DMS53 treated with DMSO at 0.1 percent for 48 hours (cell line): ENCODE data around the gene SMDT1.
"Not testable (repeated sequence)": the region's sequence is repeated elsewhere in the genome, so short reads cannot be mapped to it uniquely, and the experiment has no call there.

Experiments
- DNase-seq: peaks from one replicate; lab custom pipeline; 2025; ENCODE audit not compliant: unreplicated experiment; lab: John Stamatoyannopoulos, UW

The SMDT1 gene

GRCh38 chr22:42070517-42071422 lies 8.7 kb upstream of the SMDT1 start, which contains the start of gene NAGA:
Gene NAGA (minus strand): TSS chr22:42070812. CDS start chr22:42070297, 515 bp downstream.
- peak; percentile 81 for DNase-seq

DNA sequence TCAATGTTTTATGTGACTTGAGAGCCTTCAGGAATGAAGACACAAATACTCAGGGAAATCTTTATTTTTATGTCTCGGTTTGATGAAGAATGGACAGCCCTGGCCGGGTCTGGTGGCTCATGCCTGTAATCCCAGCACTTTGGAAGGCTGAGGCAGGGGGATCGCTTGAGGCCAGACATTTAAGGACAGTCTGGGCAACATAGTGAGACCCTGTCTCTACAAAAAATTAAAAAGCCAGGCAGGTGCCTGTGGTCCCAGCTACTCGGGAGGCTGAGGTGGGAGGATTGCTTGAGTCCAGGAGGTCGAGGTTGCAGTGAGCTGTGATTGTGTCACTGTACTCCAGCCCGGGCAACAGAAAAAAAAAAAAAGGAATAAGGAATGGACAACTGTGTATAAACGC lies 8.0 kb upstream of the SMDT1 start:
- not testable (repeated sequence) for DNase-seq

DNA sequence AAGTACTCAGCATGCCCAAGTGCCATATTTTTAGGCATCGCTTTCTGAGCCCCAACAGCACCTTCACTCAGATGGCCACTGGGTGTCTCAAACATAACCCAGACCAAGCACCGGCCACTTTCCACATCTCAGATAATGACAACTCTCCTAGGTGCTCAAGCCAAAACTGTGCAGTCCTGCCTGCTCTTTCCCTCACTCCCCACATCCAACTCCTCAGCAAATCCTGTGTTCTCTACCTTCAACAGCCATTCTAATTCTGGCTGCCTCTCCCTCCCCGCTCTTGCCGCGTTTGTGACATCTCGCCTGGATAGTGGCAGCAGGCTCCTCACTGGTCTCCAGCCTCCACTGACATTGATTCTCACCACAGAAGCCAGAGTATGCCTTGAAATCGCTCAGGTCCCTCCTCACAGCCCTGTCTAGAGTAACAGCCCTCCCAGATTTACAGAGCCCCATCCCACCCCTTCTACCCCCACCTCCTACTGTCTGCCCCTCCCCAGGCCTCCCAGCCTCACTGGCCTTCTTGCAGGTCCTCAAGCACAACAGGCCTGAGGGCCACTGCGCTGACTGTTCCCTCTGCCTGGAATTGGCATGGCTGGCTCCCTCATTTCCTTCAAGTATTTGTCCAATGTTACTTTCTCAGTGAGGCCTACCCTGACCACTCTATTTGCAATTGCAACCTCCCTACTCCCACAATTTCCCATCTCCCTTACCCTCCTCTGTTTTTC lies 6.7 kb upstream of the SMDT1 start:
- no peak for DNase-seq

- no peak for DNase-seq
Observed at GRCh38 chr22:42073621-42074041, 5.9 kb upstream of the SMDT1 start.

DNA sequence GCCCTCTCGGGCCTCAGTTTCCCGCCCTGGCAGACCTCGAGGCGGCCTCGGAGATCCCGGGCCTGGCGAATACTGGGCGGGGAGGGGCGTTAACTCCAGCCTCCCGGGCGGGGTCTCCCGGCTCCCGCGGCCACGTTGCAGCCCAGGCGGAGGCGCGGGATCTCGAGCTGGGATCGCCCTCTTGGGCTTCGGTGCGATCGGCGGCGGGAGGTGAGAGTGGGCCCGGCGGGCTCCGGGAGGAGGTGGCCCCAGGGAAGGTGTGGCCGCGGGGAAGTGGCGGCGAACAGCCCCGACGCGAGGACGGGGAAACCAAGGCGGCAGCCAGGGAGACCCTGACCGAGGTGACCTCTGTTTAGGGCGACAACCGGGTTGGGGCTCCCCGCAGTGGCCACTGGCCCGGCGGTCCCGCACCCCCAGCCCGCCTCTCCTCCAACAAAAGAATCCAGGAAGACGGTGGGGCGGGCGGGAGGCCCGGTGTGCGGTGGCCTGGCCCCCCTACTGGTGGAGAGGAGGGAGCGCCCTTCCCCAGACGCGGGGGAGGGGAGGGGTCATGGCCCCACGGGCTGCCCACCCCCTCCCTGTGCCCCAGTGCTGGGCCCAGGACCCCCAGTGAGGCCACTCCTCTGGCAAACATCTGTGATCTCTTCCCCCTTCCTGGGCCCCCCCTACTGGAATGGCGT lies 5.2 kb upstream of the SMDT1 start, which contains the start of gene PHETA2:
Gene PHETA2, plus strand, starts transcription at position 117 of the 680 bp plus-strand sequence. CDS start 3,046 bp downstream, outside the sequence.
- DNase-seq, result no peak

GRCh38 chr22:42074846-42075676 lies 4.4 kb upstream of the SMDT1 start:
- no peak for DNase-seq

DNA sequence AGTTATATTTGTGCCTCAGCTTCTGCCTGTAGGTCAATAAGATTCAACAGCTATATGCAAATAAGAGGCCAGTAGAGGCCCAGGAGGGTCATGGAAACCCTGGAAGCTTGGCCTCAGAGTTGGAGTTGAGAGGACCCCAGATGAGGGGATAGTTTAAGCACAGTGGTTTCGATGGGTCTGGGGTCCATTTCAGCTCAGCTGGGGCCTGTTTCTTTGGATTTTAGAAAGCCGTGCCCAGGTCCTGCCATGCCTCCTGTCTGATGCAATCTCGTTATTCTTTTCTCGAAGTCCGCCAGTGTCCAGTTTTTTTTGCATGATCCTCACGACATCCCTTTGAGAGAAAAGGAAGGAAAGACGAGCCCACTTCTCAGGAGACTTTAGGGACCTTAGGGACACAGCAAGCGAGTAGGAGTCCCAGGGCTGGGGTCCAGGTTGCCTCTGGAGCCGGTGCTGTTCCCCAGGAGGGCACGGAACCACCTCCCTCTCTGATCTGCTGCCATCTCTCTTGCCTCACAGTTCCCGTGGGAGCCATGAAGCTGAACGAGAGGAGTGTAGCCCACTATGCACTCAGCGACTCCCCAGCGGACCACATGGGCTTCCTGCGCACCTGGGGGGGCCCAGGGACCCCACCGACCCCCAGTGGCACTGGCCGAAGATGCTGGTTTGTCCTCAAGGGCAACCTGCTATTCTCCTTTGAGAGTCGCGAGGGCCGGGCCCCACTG lies 2.6 kb upstream of the SMDT1 start:
- DNase-seq, result no peak

- DNase-seq, result no peak
Observed at GRCh38 chr22:42077486-42078125, 1.9 kb upstream of the SMDT1 start.

GRCh38 chr22:42078469-42079318 lies 806 bp upstream of the SMDT1 start:
- DNase-seq, result no peak

GRCh38 chr22:42080287-42080686 lies 787 bp downstream of the SMDT1 start:
- DNase-seq, result no peak

DNA sequence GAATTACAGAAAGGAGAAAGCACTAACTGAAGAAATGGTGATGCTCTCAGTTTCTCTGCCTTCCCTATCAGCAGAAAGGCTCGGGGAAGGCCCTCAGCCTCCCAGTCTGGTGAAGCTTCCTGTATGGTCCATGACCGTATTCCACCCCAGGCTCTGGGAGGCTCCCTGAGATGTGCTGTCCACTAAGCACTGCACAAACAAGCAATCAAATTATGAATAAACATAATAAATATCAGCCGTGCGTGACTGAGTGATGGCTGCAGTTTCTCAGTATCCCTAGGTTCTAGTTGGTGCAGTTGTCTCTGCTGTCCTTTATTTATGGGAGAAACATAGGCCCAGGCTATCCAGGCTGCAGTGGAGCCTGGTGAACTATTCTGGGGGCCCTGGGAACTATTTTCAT lies 3.6 kb downstream of the SMDT1 start:
- DNase-seq, result no peak

DNA sequence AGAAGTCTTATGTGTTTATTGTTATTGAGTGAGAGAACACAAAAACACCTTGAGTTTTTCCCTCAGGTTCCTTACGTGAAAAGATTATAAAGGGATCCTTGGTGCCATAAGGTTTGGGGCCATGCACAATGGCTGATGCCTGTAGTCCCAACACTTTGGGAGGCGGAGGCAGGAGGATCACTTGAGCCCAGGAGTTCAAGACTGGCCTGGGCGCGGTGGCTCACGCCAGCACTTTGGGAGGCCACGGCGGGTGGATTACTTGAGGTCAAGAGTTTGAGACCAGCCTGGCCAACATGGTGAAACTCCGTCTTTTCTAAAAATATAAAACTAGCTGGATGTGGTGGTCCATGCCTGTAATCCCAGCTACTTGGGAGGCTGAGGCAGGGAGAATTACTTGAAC lies 5.4 kb downstream of the SMDT1 start:
- no peak for DNase-seq

GRCh38 chr22:42086051-42086450 lies 6.6 kb downstream of the SMDT1 start:
- no peak for DNase-seq

DNA sequence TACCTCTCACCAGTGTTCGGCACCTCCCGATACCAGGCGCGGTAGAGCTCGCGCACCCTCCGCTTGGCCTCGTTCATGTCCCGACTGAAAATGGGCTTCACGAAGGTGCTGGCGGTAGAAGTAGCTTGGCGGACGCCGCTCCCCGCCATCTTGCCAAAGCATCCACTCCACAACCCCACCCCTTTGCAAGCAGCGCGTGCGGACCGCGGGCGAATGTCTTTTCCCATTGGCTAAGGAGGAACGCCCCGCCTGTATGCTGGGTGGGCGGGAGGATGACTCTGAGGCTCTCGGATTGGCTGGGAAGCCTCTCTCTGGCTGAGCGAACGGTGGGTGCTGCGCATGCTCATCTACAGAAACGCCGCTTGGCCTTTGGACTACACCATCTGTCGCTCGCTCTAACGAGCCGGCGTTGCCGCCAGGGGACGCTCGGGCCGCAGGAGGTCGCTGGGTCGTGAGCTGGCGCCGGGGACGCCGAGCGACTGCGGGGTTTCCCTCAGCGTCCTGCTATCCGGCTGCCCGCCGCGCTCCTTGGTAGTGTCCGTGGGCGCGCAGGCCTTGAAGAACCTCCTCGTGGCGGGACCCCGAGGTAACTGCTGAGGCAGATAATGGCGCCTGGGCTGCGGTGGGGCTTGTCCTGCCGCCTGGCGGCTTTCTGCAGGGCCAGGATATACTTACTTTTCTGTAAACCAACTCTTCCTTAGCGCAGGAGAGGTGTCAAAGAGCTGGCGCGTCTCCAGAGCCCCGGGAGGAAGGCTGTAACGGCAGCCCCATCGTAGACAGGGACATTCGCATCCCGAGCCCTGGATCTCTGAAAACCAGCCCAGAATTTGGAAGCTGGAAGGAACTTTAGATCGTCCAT lies 11.3 kb downstream of the SMDT1 start, which contains the start of gene NDUFA6:
Gene NDUFA6, minus strand, starts transcription at position 177 of the 859 bp plus-strand sequence. Its CDS starts 28 bp downstream, at position 149.
- DNase-seq, result peak; percentile 96

GRCh38 chr22:42091455-42091782 lies 11.9 kb downstream of the SMDT1 start:
- no peak for DNase-seq

DNA sequence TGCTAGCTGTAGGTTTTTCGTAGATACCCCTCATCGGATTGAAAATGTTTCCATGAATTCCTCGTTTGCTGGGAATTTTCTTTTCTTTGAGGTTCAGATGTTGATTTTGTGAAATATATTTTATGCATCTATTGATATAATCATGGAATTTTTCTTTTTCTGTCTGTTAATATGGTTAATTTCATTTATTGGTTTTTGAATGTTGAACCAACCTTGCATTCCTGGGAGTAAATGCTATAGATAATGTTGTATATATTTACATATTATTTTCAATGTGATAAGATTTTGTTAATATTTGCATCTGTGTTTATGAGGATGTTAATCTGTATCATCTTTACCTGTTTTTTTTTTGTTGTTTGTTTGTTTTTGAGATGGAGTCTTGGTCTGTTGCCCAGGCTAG lies 21.7 kb downstream of the SMDT1 start:
- DNase-seq, result no peak

DNA sequence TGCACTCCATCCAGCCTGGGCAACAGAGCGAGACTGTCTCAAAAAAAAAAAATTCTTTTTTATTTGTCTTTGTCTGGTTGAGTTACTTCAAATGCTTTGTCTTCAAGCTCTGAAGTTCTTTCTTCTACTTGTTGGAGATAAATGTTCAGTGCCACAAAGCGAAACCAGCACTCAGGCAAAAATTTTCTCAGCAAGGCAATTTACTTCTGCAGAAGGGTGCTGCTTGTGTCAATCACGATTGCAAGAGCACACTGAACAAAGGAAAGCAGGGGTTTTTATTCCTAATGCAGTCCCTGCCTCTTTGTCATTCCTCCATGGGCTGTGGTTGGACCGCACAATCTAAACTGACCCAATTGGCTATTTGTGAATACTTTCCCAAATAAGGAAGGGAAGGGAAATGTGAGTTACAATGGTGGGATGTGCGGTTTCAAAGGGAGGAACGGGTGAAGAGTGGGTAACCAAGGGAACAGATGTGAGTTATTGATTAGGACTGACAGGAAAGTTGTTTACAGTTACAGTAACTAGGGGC lies 24.9 kb downstream of the SMDT1 start:
- not testable (repeated sequence) for DNase-seq
